SH-SY5Y (cell line): ENCODE measurements around the gene DZANK1.

Source experiments
- GATA2 ChIP-seq: IDR thresholded peaks from 2 replicates; pipeline ENCODE4 v1.6.1; 2011; ENCODE audit warnings: mild to moderate bottlenecking, low read depth, low read length
- GATA3 ChIP-seq: IDR thresholded peaks from 2 replicates; pipeline ENCODE4 v1.6.1; 2011; ENCODE audit warnings: low read depth, mild to moderate bottlenecking, low read length, moderate library complexity

- TF ChIP-seq GATA2, result no peak
- no peak for TF ChIP-seq GATA3
Measured at GRCh38 chr20:18397030-18397429, 69.8 kb downstream of the DZANK1 start.
